Neural crest cell (in vitro differentiated cells): ENCODE results near the gene DARS2. TPM values are rescaled to one million over a fixed set of nuclear protein-coding genes. Genes with fewer than 3 reads are reported as not detected.
A peak's percentile ranks its signal among the peaks of the same experiment; 100 is the strongest.
"Not testable (repeated sequence)": the region's sequence is repeated elsewhere in the genome, so short reads cannot be mapped to it uniquely, and the experiment has no call there.

ENCODE experiments used
- DNase-seq: peaks from one replicate; pipeline ENCODE4 v3.0.0; 2021; ENCODE audit warnings: low read depth, mixed read lengths, low spot score
- H3K27ac Mint-ChIP-seq: one replicate; pipeline ENCODE4 v1.8.0; 2021; ENCODE audit warnings: mild to moderate bottlenecking, mixed read lengths; ENCODE audit not compliant: unreplicated experiment
- H3K27me3 Mint-ChIP-seq: 2 replicates; pipeline ENCODE4 v1.8.0; 2021; ENCODE audit warnings: low read depth, mild to moderate bottlenecking, mixed read lengths
- H3K36me3 Mint-ChIP-seq: 2 replicates; pipeline ENCODE4 v1.8.0; 2021; ENCODE audit warnings: low read depth, mild to moderate bottlenecking, mixed read lengths
- H3K4me1 Mint-ChIP-seq: 2 replicates; pipeline ENCODE4 v1.8.0; 2021; ENCODE audit warnings: mixed read lengths
- H3K4me3 Mint-ChIP-seq: one replicate; pipeline ENCODE4 v1.8.0; 2021; ENCODE audit warnings: mild to moderate bottlenecking, mixed read lengths
- H3K9me3 Mint-ChIP-seq: 2 replicates; pipeline ENCODE4 v1.8.0; 2021; ENCODE audit warnings: mixed read lengths
- CTCF ChIP-seq: fragments of 200-600 bp; sonication (generic); conservative IDR thresholded peaks from 2 replicates; pipeline ENCODE4 v1.5.0; 2021; ENCODE audit warnings: antibody characterized with exemption, mild to moderate bottlenecking
- total RNA-seq: library from RNA; stranded (reverse); gene quantifications from 2 replicates; pipeline ENCODE4 v1.2.1, GENCODE V29; 2021

The DARS2 gene
- total RNA-seq, 1 donor from 2014 or later = 33.8 TPM

DNA sequence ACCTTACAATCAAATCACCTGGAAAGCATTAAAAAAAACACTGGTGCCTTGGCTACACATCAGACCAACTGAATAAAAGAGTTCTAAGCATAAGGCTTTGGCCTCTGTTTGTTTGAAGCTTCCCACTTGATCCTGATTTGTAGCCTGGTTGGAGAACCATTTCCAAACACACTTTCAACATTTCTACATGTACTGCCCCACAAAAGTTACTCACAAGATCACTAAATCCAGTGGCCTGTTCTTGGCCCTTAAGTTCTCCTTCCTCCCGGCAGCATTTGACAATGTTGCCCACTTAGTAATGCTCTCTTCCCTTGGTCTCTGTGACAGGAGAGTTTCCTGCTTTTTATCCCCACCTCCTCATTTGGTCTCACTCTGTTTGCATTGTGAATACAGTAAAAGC lies 31.5 kb downstream of the DARS2 start:
- Mint-ChIP-seq H3K4me1 (peaks cover 10% of the 10 kb centered on the region), H3K36me3 (peaks cover 26% of the 10 kb centered on the region), H3K9me3 (no peaks in the 10 kb centered on the region), H3K27ac (no peak overlapping the region), H3K4me3 (no peak overlapping the region), H3K27me3 (no peaks in the 10 kb centered on the region)
- TF ChIP-seq CTCF = no peak
- no peak for DNase-seq

- H3K36me3 Mint-ChIP-seq = peaks cover 25% of the 10 kb centered on the region
- no peak for DNase-seq
- no peak overlapping the region for H3K4me3 Mint-ChIP-seq
- TF ChIP-seq CTCF = no peak
- H3K27me3 Mint-ChIP-seq = no peaks in the 10 kb centered on the region
- H3K9me3 Mint-ChIP-seq = no peaks in the 10 kb centered on the region
- H3K4me1 Mint-ChIP-seq = peaks cover 10% of the 10 kb centered on the region
- H3K27ac Mint-ChIP-seq = no peak overlapping the region
Measured at GRCh38 chr1:173856903-173857302, 32.4 kb downstream of the DARS2 start.

DNA sequence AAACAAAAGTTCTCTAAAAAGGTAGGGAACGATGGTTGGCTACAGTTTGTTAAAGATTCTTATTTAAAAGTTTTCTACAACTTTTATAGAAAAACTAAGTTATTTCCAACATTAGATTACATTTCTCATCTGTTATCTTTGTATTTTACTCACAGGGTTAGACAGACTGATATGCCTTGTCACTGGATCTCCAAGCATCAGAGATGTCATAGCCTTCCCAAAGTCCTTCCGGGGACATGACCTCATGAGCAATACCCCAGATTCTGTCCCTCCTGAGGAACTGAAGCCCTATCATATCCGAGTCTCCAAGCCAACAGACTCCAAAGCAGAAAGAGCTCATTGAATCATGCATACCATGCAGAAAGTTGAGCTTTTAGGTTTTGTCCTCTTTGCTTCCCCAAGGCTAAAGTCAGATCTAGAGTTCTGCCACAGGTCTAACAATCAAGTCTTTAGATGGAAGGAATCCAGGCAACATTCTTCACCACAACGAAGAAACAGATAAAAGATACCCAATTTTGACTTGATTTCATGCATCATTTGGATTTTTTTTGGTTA lies 33.0 kb downstream of the DARS2 start:
- peaks cover 24% of the 10 kb centered on the region for H3K36me3 Mint-ChIP-seq

GRCh38 chr1:173859547-173859946 lies 35.1 kb downstream of the DARS2 start:
- H3K27ac Mint-ChIP-seq, DNase-seq, H3K27me3 Mint-ChIP-seq, H3K4me3 Mint-ChIP-seq, H3K9me3 Mint-ChIP-seq: not testable (repeated sequence)
- peaks cover 36% of the 10 kb centered on the region for H3K36me3 Mint-ChIP-seq
- peaks cover 13% of the 10 kb centered on the region for H3K4me1 Mint-ChIP-seq

More for the DNA sequence above, 33.0 kb downstream of the DARS2 start:
- H3K4me1 Mint-ChIP-seq = peaks cover 10% of the 10 kb centered on the region
- H3K9me3 Mint-ChIP-seq = no peaks in the 10 kb centered on the region
- H3K27ac Mint-ChIP-seq = no peak overlapping the region
- TF ChIP-seq CTCF = no peak
- no peak for DNase-seq
- no peaks in the 10 kb centered on the region for H3K27me3 Mint-ChIP-seq
- peak overlapping the region; percentile 33 for H3K4me3 Mint-ChIP-seq

- Mint-ChIP-seq H3K36me3 (peaks cover 36% of the 10 kb centered on the region), H3K27ac (no peak overlapping the region), H3K27me3 (no peaks in the 10 kb centered on the region)
Measured at GRCh38 chr1:173860065-173860464, 35.6 kb downstream of the DARS2 start.

More at GRCh38 chr1:173860065-173860464, 35.6 kb downstream of the DARS2 start:
- no peak for TF ChIP-seq CTCF
- no peaks in the 10 kb centered on the region for H3K9me3 Mint-ChIP-seq
- no peak for DNase-seq
- H3K4me1 Mint-ChIP-seq = peaks cover 19% of the 10 kb centered on the region
- peak overlapping the region; percentile 54 for H3K4me3 Mint-ChIP-seq
